Right lobe of liver (tissue), 6 donors: ENCODE data around the gene SLC4A8. TPM values are rescaled to one million over a fixed set of nuclear protein-coding genes. Genes with fewer than 3 reads are reported as not detected.
A peak's percentile ranks its signal among the peaks of the same experiment; 100 is the strongest.

Experiments used
- ATAC-seq, 4 donors: fragments of 200-7000 bp; cut with Tn5 transposase; one replicate each; pipeline ENCODE4 v1.9.1; 2020; ENCODE audit warnings: mild to moderate bottlenecking in 4 of 4, moderate library complexity in 4 of 4
- DNase-seq, 3 donors: peaks; one replicate each; pipeline ENCODE4 v3.0.0-alpha.2; 2020
- H3K27ac ChIP-seq, 3 donors: fragments of 200-600 bp; one replicate each; pipeline ENCODE4 v1.8.0; 2022
- H3K27me3 ChIP-seq, 2 donors: fragments of 200-600 bp; one replicate each; pipeline ENCODE4 v1.8.0; 2022
- H3K36me3 ChIP-seq, 4 donors: fragments of 200-600 bp; sonication (generic) in 1 of 4; one replicate each; pipeline versions ENCODE4 v1.5.1 to v1.8.0; 2017 to 2022; ENCODE audit warnings: control low read depth in 1 of 4
- H3K4me1 ChIP-seq, 4 donors: fragments of 200-600 bp; sonication (generic) in 1 of 4; one replicate each; pipeline versions ENCODE4 v1.5.1 to v1.8.0; 2017 to 2022; ENCODE audit warnings: control low read depth in 1 of 4
- H3K4me3 ChIP-seq, 3 donors: fragments of 200-600 bp; one replicate each; pipeline ENCODE4 v1.8.0; 2022
- H3K9me3 ChIP-seq, 4 donors: fragments of 200-600 bp; sonication (generic) in 1 of 4; one replicate each; pipeline versions ENCODE4 v1.5.1 to v1.8.0; 2017 to 2022; ENCODE audit warnings: control low read depth in 1 of 4
- CTCF ChIP-seq, 4 donors: fragments of 200-600 bp in 3 of 4; fragments of 450-650 bp in 1 of 4; IDR thresholded peaks; one replicate each; pipeline versions ENCODE4 v1.5.1 to v1.8.0; 2016 to 2022; ENCODE audit warnings: antibody characterized with exemption in 4 of 4, mild to moderate bottlenecking in 2 of 4
- POLR2A ChIP-seq: fragments of 450-650 bp; IDR thresholded peaks from one replicate; pipeline ENCODE4 v1.6.1; 2017; ENCODE audit warnings: antibody characterized with exemption, mild to moderate bottlenecking
- WGBS: methylation state at CpG from one replicate; pipeline ENCODE4 v1.1.6; 2018; ENCODE audit warnings: low coverage, low lambda C conversion rate; ENCODE audit not compliant: insufficient coverage; ENCODE audit errors: missing lambda C conversion rate; 5-methylcytosine and 5-hydroxymethylcytosine counted together
- intact Hi-C, 2 donors: fragments of 100-400 bp; cut with DNase I; formaldehyde crosslinking; loops; one replicate each; pipeline versions ENCODE4 v1.11.2 to v1.14.1; 2022
- total RNA-seq, 6 experiments: library from RNA; depleted of rRNA in 2 of 6; stranded (reverse); fragments of >200 nt in 2 of 6; fragmentation: NEBNext Ultra II Directional in 3 of 6; extraction: Animal tissue kit (Norgen Biotek cat#: 25700) in 3 of 6; gene quantifications; one replicate each; pipeline versions ENCODE4 v1.1.0 to v1.2.4, GENCODE V29; 2016 to 2023
- donor health status: DM: no; HTN: yes; CAD: no.
- donor health status: DM: no; HTN: no; CAD: no.
- donor health status: DM: no; HTN: no; CAD: no.
- donor health status: DM: no; HTN: yes; CAD: no.
- donor health status: DM: no; HTN: yes; CAD: no.

The SLC4A8 gene
- total RNA-seq, 6 experiments from 2014 or later = 0.04 to 0.55 (median 0.19) TPM

- TF ChIP-seq POLR2A (no peak), CTCF (IDR thresholded peaks at IDR 0.05) (peak; percentile 15 to 36 (median 18))
- ATAC-seq = peak; percentile 32 to 57 (median 54)
- no peak overlapping the region for H3K4me3 ChIP-seq
- no peaks in the 10 kb centered on the region for H3K36me3 ChIP-seq
- 64% methylated on average over 5 of the region's 9 CpGs for WGBS
- intact Hi-C loops = loop anchor here (10.0 kb wide), 2 partner anchors 97 to 293 kb away; partner anchors contain the start of gene SLC4A8 (in 1 of the 2)
- no peaks in the 10 kb centered on the region for H3K27me3 ChIP-seq
- H3K27ac ChIP-seq = no peak overlapping the region
- no peak for DNase-seq
- H3K9me3 ChIP-seq = no peaks in the 10 kb centered on the region
- no peaks in the 10 kb centered on the region for H3K4me1 ChIP-seq
These were observed 97.1 kb downstream of the SLC4A8 start for GRCh38 chr12:51521554-51522276.

GRCh38 chr12:51522696-51523095 is 98.1 kb downstream of the SLC4A8 start:
- WGBS = 67% methylated on average over 1 of the region's 5 CpGs
- Histone ChIP-seq H3K4me1 (no peaks in the 10 kb centered on the region), H3K27ac (no peak overlapping the region), H3K4me3 (no peak overlapping the region), H3K9me3 (no peaks in the 10 kb centered on the region), H3K27me3 (no peaks in the 10 kb centered on the region), H3K36me3 (no peaks in the 10 kb centered on the region)
- no peak for DNase-seq
- no peak for TF ChIP-seq CTCF (IDR thresholded peaks at IDR 0.05)
- TF ChIP-seq POLR2A = no peak
- intact Hi-C loops = loop anchor here (10.0 kb wide), 2 partner anchors 98 to 292 kb away; partner anchors contain the start of gene SLC4A8 (in 1 of the 2)
- ATAC-seq = no peak

- no peak for DNase-seq
- H3K27ac ChIP-seq = no peak overlapping the region
These were observed 99.8 kb downstream of the SLC4A8 start for GRCh38 chr12:51524386-51524901.

GRCh38 chr12:51525518-51525917 is 100.9 kb downstream of the SLC4A8 start:
- Histone ChIP-seq H3K4me3 (no peak overlapping the region), H3K27me3 (no peaks in the 10 kb centered on the region), H3K4me1 (no peaks in the 10 kb centered on the region), H3K36me3 (no peaks in the 10 kb centered on the region), H3K27ac (no peak overlapping the region), H3K9me3 (no peaks in the 10 kb centered on the region)
- no peak for TF ChIP-seq CTCF (IDR thresholded peaks at IDR 0.05)
- no peak for TF ChIP-seq POLR2A
- DNase-seq = no peak
- whole genome bisulfite sequencing = 94% methylated on average over 6 of the region's 11 CpGs
- intact Hi-C loops = loop anchor here (10.0 kb wide), 2 partner anchors 101 to 289 kb away; partner anchors contain the start of gene SLC4A8 (in 1 of the 2)
- no peak for ATAC-seq

More at GRCh38 chr12:51524386-51524901, 99.8 kb downstream of the SLC4A8 start:
- TF ChIP-seq CTCF (IDR thresholded peaks at IDR 0.05) (no peak), POLR2A (no peak)
- no peaks in the 10 kb centered on the region for H3K27me3 ChIP-seq
- intact Hi-C loops = loop anchor here (10.0 kb wide), 2 partner anchors 100 to 290 kb away; partner anchors contain the start of gene SLC4A8 (in 1 of the 2)
- no peaks in the 10 kb centered on the region for H3K9me3 ChIP-seq
- H3K4me3 ChIP-seq = no peak overlapping the region
- no peaks in the 10 kb centered on the region for H3K4me1 ChIP-seq
- ATAC-seq = no peak
- H3K36me3 ChIP-seq = no peaks in the 10 kb centered on the region
- 77% methylated on average over 2 of the region's 6 CpGs for WGBS
